Neuronal stem cell (in vitro differentiated cells): ENCODE data around the gene ALLC.

ENCODE experiments used
- DNase-seq: peaks from one replicate; pipeline ENCODE4 v3.0.0-alpha.2; 2013; ENCODE audit warnings: low spot score
- H2AFZ ChIP-seq: one replicate; pipeline ENCODE4 v1.6.1; 2013; ENCODE audit warnings: mild to moderate bottlenecking, low read length, inconsistent platforms
- H2AK5ac ChIP-seq: 2 replicates; pipeline ENCODE4 v1.6.1; 2013; ENCODE audit warnings: low read depth, mild to moderate bottlenecking, inconsistent platforms, low read length, moderate library complexity, mixed read lengths
- H2BK120ac ChIP-seq: 2 replicates; pipeline ENCODE4 v1.6.1; 2013; ENCODE audit warnings: low read depth, mild to moderate bottlenecking, inconsistent platforms, low read length, moderate library complexity, mixed read lengths
- H2BK12ac ChIP-seq: one replicate; pipeline ENCODE4 v1.6.1; 2013; ENCODE audit warnings: low read length, inconsistent platforms
- H2BK15ac ChIP-seq: 2 replicates; pipeline ENCODE4 v1.6.1; 2013; ENCODE audit warnings: mild to moderate bottlenecking, low read length, inconsistent platforms, mixed read lengths
- H2BK5ac ChIP-seq: one replicate; pipeline ENCODE4 v1.6.1; 2013; ENCODE audit warnings: inconsistent platforms, mild to moderate bottlenecking, low read length, moderate library complexity
- H3K14ac ChIP-seq: one replicate; pipeline ENCODE4 v1.6.1; 2013; ENCODE audit warnings: low read length, inconsistent platforms
- H3K18ac ChIP-seq: 2 replicates; pipeline ENCODE4 v1.6.1; 2013; ENCODE audit warnings: low read length, inconsistent platforms
- H3K23ac ChIP-seq: 2 replicates; pipeline ENCODE4 v1.6.1; 2013; ENCODE audit warnings: low read depth, mild to moderate bottlenecking, mixed read lengths, low read length, inconsistent platforms; ENCODE audit not compliant: poor library complexity
- H3K27ac ChIP-seq: replicated peaks from 3 replicates; pipeline ENCODE4 v1.5.1; 2013; ENCODE audit warnings: low read length, inconsistent platforms
- H3K27me3 ChIP-seq, 3 experiments: 2 replicates each; pipeline ENCODE4 v1.6.1; 2013; ENCODE audit warnings: low read length in 3 of 3, mild to moderate bottlenecking in 2 of 3, inconsistent platforms in 1 of 3, low read depth in 1 of 3, mixed read lengths in 1 of 3, moderate library complexity in 1 of 3; ENCODE audit not compliant: control insufficient read depth in 3 of 3, insufficient read depth in 3 of 3
- H3K36me3 ChIP-seq, 2 donors: replicated peaks in 1 of 2; 2 replicates each; pipeline ENCODE4 v1.6.1; 2013; ENCODE audit warnings: low read length in 2 of 2; ENCODE audit not compliant: control insufficient read depth in 2 of 2, insufficient read depth in 2 of 2
- H3K4ac ChIP-seq: 2 replicates; pipeline ENCODE4 v1.6.1; 2013; ENCODE audit warnings: inconsistent platforms, mild to moderate bottlenecking, low read length, moderate library complexity
- H3K4me1 ChIP-seq, 2 donors: 1 replicate in 1 of 2; 2 replicates in 1 of 2; pipeline ENCODE4 v1.6.1; 2013; ENCODE audit warnings: low read length in 2 of 2, low read depth in 1 of 2; ENCODE audit not compliant: control insufficient read depth in 2 of 2, insufficient read depth in 1 of 2
- H3K4me2 ChIP-seq: one replicate; pipeline ENCODE4 v1.6.1; 2013; ENCODE audit warnings: mild to moderate bottlenecking, low read length, inconsistent platforms; ENCODE audit not compliant: insufficient read depth, poor library complexity, severe bottlenecking
- H3K4me3 ChIP-seq, 2 donors: 2 replicates each; pipeline ENCODE4 v1.5.1; 2013; ENCODE audit warnings: low read length in 2 of 2, mild to moderate bottlenecking in 2 of 2, inconsistent platforms in 1 of 2, moderate library complexity in 1 of 2
- H3K79me1 ChIP-seq: one replicate; pipeline ENCODE4 v1.6.1; 2013; ENCODE audit warnings: low read depth, mild to moderate bottlenecking, inconsistent platforms, low read length, moderate library complexity
- H3K9ac ChIP-seq: one replicate; pipeline ENCODE4 v1.6.1; 2013; ENCODE audit warnings: mild to moderate bottlenecking, low read depth, low read length, inconsistent platforms; ENCODE audit not compliant: poor library complexity
- H3K9me3 ChIP-seq, 2 donors: replicated peaks in 1 of 2; 2 replicates each; pipeline versions ENCODE3 to v1.6.1; 2013; ENCODE audit warnings: low read length in 2 of 2, mild to moderate bottlenecking in 2 of 2, inconsistent platforms in 1 of 2, low read depth in 1 of 2, mixed read lengths in 1 of 2, moderate library complexity in 1 of 2; ENCODE audit not compliant: control insufficient read depth in 2 of 2, insufficient read depth in 1 of 2
- H4K8ac ChIP-seq: one replicate; pipeline ENCODE4 v1.6.1; 2013; ENCODE audit warnings: low read depth, mild to moderate bottlenecking, inconsistent platforms, low read length, moderate library complexity
- H4K91ac ChIP-seq: one replicate; pipeline ENCODE4 v1.6.1; 2013; ENCODE audit warnings: low read length, low read depth, mild to moderate bottlenecking, inconsistent platforms; ENCODE audit not compliant: poor library complexity
- WGBS, 2 donors: extraction: QIAGEN DNeasy Blood & Tissue Kit; methylation state at CpG; one replicate each; pipeline ENCODE4 v1.1.7; 2013; ENCODE audit warnings: missing lambda C conversion rate in 2 of 2, mixed read lengths in 1 of 2; ENCODE audit not compliant: insufficient read length in 2 of 2, insufficient replicate concordance in 1 of 2; ENCODE audit errors: extremely low coverage in 2 of 2; 5-methylcytosine and 5-hydroxymethylcytosine counted together

The ALLC gene

DNA sequence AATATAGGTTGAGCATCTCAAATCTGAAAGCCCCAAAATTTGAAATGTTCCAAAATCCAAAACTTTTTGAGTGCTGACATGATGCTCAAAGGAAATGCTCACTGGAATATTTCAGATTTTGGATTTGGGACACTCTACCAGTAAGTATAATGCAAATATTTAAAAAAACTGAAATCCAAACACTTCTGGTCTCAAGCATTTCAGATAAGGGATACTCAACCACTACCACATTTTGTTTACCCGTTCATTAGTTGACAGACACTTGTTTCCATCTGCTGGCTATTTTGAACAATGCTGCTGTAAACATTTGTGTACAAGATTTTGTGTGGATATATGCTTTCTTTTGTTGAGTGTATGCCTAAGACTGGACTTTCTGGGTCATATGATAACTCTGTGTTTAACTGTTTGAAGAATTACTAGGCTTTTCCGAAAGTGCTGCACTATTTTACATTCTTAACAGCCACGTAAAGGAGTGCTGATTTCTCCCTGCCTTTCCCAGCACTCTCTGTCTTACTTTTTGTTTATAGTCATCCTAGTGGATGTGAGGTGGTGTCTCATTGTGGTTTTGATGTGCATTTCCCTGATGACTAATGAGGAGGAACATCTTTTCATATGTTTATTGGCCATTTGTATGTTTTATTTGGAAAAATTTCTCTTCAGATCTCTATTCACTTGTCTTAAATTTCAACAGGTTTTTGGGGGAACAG is 25.9 kb downstream of the ALLC start:
- no peak overlapping the region for H2BK5ac ChIP-seq
- H4K91ac ChIP-seq: no peak overlapping the region
- no peak overlapping the region for H3K18ac ChIP-seq
- H2BK15ac ChIP-seq: no peak overlapping the region
- no peak overlapping the region for H2AFZ ChIP-seq
- no peaks in the 10 kb centered on the region for H3K36me3 ChIP-seq
- no peak overlapping the region for H3K4me2 ChIP-seq
- no peak overlapping the region for H3K4ac ChIP-seq
- no peak overlapping the region for H3K23ac ChIP-seq
- no peak overlapping the region for H2BK12ac ChIP-seq
- peaks cover 0 to 3% of the 10 kb centered on the region in 2 donors for H3K9me3 ChIP-seq
- no peaks in the 10 kb centered on the region for H3K4me1 ChIP-seq
- H3K14ac ChIP-seq: no peak overlapping the region
- H3K27ac ChIP-seq: no peak overlapping the region
- H4K8ac ChIP-seq: no peak overlapping the region
- no peak overlapping the region for H3K9ac ChIP-seq
- no peak overlapping the region for H2AK5ac ChIP-seq
- peaks cover 0 to 6% (median 0%) of the 10 kb centered on the region in 3 experiments for H3K27me3 ChIP-seq
- no peak overlapping the region for H3K4me3 ChIP-seq
- DNase-seq: no peak
- H3K79me1 ChIP-seq: no peaks in the 10 kb centered on the region
- WGBS, 2 donors: no CpG with 5 or more reads among the region's 3 CpGs
- H2BK120ac ChIP-seq: no peak overlapping the region

DNA sequence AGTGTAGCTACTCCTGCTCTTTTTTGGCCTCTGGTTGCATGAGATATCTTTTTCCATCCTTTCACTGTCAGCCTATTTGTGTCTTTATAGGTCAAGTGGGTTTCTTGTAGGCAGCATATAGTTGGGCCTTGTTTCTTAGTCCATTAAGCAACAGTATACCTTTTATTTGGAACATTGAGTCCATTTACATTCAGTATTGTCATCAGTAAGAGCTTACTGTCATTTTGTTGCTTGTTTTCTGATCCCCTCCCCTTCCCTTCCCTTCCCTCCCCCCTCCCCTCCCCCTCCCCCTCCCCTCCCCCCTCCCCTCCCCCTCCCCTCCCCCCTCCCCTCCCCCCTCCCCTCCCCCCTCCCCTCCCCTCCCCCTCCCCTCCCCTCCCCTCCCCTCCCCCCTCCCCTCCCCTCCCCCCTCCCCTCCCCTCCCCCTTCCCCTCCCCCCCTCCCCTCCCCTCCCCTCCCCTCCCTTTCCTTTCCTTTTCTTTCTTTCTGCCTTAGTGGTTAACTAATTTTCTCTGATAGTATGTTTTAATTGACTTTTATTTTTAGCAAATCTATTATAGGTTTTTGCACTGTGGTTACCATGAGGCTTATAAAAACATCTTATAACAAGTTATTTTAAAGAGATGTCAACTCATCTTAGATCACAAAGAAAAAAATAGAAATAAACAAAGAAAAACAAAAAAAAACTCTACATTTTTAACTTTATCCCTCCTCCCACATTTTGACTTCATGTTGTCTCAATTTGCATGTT is 32.2 kb downstream of the ALLC start:
- Histone ChIP-seq H3K9ac (no peak overlapping the region), H2AFZ (no peak overlapping the region), H3K79me1 (no peaks in the 10 kb centered on the region), H2BK12ac (no peak overlapping the region), H3K4me1 (no peaks in the 10 kb centered on the region), H3K4ac (no peak overlapping the region), H3K36me3 (no peaks in the 10 kb centered on the region), H3K18ac (no peak overlapping the region), H3K4me3 (no peak overlapping the region), H2BK5ac (no peak overlapping the region), H2AK5ac (no peak overlapping the region), H3K4me2 (no peak overlapping the region), H3K9me3 (peaks cover 0 to 3% of the 10 kb centered on the region in 2 donors), H2BK120ac (no peak overlapping the region), H3K27ac (no peak overlapping the region), H2BK15ac (no peak overlapping the region), H3K23ac (no peak overlapping the region), H4K8ac (no peak overlapping the region), H3K27me3 (no peaks in the 10 kb centered on the region), H3K14ac (no peak overlapping the region), H4K91ac (no peak overlapping the region)
- no peak for DNase-seq

DNA sequence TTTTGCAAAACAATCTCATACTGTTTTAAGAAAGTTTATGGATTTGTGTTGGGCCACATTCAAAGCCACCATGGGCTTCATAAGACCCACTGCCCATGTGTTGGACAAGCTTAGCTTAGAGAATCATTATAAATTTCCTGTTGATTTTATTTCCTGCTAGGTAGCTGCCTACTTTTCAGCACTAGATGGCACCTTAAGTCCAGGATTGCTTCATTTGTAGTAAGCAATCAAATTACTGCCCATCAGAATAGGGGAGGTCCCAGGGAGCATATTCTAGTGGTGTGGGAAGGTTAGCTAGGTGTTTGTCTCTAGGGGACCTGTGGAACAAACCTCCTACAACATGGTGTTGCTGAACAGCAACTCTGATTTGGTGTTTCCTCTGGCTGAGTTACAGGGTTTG is 34.4 kb downstream of the ALLC start:
- Histone ChIP-seq H3K4me1 (no peaks in the 10 kb centered on the region), H3K4ac (no peak overlapping the region), H3K4me2 (no peak overlapping the region), H2BK120ac (no peak overlapping the region), H2BK5ac (no peak overlapping the region), H2BK12ac (no peak overlapping the region), H3K18ac (no peak overlapping the region), H4K91ac (no peak overlapping the region), H3K27me3 (no peaks in the 10 kb centered on the region), H3K36me3 (no peaks in the 10 kb centered on the region), H2AFZ (no peak overlapping the region), H2BK15ac (no peak overlapping the region), H3K9ac (no peak overlapping the region), H3K23ac (no peak overlapping the region), H3K27ac (no peak overlapping the region), H4K8ac (no peak overlapping the region), H3K79me1 (no peaks in the 10 kb centered on the region), H3K14ac (no peak overlapping the region), H3K4me3 (no peak overlapping the region), H3K9me3 (peaks cover 0 to 3% of the 10 kb centered on the region in 2 donors), H2AK5ac (no peak overlapping the region)
- peak; percentile 18 for DNase-seq

DNA sequence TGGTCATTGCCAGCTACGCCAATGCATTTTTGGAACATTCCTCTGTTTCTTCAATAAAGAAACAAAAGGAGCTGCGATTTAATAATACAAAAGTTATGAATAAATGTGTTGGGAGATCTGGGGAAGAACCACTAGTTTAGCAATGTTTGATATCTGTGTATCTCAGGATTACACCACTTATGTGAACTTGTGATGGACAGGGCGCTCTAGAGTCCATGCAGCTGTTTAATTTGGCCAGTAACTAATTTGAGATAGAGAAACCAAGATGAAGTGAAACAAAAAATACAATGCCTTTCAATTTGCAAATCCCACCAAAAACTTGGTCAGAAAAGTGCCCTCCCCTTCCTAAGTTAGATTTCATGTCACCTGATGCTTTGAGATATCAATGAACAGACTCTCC is 38.5 kb downstream of the ALLC start:
- Histone ChIP-seq H3K4ac (no peak overlapping the region), H3K4me2 (no peak overlapping the region), H3K4me1 (no peaks in the 10 kb centered on the region), H2AFZ (no peak overlapping the region), H3K27ac (no peak overlapping the region), H4K91ac (no peak overlapping the region), H3K14ac (no peak overlapping the region), H2BK12ac (no peak overlapping the region), H3K79me1 (no peaks in the 10 kb centered on the region), H3K27me3 (peaks cover 0 to 5% (median 0%) of the 10 kb centered on the region in 3 experiments), H3K9me3 (no peaks in the 10 kb centered on the region), H2BK120ac (no peak overlapping the region), H3K23ac (no peak overlapping the region), H2BK15ac (no peak overlapping the region), H3K4me3 (no peak overlapping the region), H3K18ac (no peak overlapping the region), H3K9ac (no peak overlapping the region), H3K36me3 (no peaks in the 10 kb centered on the region), H2BK5ac (no peak overlapping the region), H4K8ac (no peak overlapping the region), H2AK5ac (no peak overlapping the region)
- no peak for DNase-seq
- WGBS, 2 donors: no CpG with 5 or more reads among the region's 3 CpGs
